A549 treated with ZK216348 at 1 μM for 4 hours (cell line): Measurements from ENCODE around the gene TOMM22. TPM values are rescaled to one million over a fixed set of nuclear protein-coding genes. Genes with fewer than 3 reads are reported as not detected.

Experiments used
- total RNA-seq: library from RNA; stranded (reverse); fragments of 200-300 nt; extraction: Qiagen RNA extraction; gene quantifications from 5 replicates; pipeline ENCODE4 v1.2.3, GENCODE V29; 2022; ENCODE audit warnings: low read depth

The TOMM22 gene
- total RNA-seq, result 70.3 to 83.6 TPM (median 73.2 TPM) in 5 replicates

DNA sequence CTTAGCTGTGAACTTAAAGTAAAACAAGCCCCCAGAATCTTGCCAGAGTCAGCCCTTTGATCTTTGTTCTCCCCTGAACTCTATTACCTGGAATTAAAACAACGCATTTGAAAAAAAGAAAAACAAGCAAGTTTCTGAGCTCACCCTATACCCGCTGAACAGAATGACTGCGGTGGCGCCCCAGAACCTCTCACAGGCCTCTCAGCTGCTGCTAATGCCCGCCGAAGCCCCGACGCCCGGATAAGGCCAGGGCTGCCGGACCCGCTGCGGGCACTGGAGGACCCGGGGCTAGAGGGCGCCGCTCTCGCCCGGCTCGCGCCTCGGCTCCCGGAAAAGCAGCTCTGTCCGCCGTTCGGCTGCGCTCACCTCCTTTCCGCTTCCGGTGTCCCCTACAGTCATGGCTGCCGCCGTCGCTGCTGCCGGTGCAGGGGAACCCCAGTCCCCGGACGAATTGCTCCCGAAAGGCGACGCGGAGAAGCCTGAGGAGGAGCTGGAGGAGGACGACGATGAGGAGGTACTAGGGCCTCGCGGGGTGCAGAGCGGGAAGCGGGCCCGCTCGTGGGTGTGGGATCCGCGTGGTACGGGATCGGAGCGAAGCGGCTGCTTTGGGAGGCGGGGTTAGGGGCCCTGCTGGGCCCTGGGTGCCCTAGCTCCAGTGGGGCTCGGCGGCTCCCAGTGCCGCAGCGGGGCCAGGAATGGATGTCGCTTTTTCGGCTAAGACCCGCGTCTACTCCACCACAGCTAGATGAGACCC is at the start of gene TOMM22:
TSS of gene TOMM22 (plus strand) at position 376 of the 754 bp plus-strand sequence. CDS start at position 398, 22 bp downstream.

DNA sequence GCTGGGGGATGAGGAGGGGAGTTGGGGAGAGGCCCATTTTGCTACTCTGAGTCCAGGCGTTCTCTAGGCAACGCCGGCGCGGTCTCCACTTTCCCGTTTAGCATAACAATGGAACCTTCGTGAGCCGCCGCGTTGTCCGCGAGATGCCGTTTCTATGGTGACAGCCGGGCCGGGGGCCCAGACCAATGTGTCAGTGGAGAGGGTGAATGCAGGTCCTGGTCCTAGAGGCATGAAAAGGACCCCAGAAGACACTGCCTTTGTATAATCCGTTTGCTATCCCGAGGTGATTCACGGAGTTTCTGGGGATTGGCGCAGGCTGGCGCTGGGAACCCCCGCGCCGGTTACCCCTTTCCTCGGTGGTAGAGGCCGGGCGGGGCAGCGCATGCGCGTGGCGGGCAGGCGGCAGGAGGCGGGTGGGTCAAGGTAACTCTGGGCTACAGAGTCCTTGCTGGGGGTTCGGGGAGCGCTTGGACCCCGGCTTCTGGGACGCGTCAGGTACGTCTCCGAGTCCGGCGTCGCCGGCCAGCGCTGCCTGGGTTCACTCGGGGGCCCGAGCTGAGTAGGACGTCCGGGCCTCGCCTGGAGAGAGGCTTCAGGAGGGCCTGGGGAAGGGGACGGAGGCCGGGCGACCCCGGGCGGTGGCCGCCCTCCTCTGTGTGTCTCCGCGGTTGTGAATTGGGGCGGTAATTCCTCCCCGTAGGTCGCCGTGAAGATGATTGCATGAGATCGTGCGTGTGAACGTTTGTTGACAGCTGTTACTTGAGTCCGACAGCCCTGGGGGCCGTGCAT is 25.3 kb upstream of the TOMM22 start, which contains the start of the genes CBY1 and FAM227A:
TSS of gene CBY1 (plus strand) at position 383 of the 789 bp plus-strand sequence. CDS start 11,417 bp downstream, outside the sequence.
TSS of gene FAM227A (minus strand) at position 137 of the 789 bp plus-strand sequence. CDS start 6,224 bp downstream, outside the sequence.

DNA sequence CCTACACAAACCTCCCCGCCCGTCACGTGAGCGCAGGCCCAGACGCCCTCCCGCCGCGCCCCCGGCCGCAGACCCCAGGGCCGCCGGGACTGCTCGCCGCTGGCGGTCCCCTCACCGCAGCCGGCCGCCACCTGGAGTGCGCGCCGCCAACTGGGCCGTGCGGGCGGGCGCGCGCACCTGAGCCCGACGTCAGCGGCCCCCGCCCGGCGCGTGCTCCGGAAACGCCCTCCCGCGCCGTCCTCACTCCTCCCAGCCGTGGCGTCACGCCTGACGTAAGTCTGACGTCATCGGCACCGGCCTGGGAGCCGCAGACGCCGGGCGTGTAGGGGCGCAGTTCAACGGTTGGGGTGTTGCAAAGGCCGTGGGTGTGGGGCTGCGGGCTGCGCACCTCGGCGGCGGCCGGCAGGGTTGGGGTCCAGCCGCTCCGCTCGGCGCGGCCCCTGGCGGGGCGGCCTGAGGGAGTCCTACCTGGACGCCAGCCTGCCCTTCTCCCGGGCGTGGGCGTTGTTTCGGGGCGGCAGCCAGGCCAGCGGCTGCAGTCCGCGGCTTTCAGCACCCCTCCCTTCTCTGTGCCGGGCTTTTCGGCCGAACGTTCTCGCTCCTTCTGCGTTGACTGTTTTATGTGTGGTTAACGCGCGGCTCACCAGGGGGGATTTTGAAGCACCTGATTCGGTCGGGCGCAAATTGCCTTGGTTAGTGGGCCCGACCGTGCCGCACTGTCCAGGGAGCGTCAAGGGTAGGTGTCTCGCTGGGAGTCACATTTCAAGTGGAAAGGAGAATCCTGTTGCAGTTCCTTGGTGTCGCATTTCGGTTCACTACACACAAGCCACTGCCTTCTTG is 19.3 kb downstream of the TOMM22 start, which contains the start of gene JOSD1:
TSS of gene JOSD1 (minus strand) at position 155 of the 840 bp plus-strand sequence. CDS start 956 bp downstream, outside the sequence.

DNA sequence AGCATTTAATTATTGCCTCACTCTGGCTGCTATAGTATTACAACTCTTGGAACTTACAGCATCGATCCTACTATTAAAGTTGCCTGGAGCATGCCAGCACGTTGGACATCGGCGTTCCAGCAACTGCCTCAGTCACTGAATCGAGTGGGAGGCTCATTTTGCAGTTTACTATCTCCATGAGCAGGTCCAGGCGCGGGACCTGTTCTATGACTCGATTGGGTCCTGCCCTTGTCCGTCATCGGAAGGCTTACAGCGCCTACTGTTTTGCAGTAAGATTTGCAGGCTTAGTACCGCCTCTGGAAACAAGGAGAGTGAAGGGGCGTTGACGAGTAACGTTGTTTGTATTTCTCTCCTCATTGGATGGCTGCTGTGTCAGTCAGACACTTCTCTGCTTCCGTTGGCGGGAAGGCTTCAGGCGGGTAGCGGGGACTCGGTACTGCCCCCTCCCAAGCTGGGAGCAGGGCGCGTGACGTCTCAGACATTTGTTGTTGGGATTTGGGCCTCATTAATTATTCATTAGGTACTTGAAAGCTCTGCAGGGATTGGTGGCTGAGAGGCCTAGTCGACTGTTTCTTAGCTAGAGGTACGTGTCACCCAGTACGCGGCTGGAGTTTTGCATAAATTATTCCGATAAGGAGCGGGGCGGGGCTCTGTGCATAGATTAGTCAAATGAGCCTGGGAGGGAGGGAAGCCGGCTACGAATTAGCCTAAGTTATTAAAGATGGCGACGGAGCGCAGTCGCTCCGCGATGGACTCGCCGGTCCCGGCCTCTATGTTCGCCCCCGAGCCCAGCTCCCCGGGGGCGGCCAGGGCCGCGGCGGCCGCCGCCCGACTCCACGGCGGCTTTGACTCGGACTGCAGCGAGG is 23.7 kb downstream of the TOMM22 start, which contains the start of gene GTPBP1:
TSS of gene GTPBP1 (plus strand) at position 710 of the 866 bp plus-strand sequence. CDS start at position 722, 12 bp downstream.

Other genes with a start within 250 kb of the TOMM22 start
- 0.11 to 0.24 TPM (median 0.19 TPM) in 5 replicates for gene KCNJ4, start 226.8 kb upstream of the TOMM22 start, total RNA-seq
- 15.5 to 23.2 TPM (median 18.7 TPM) in 5 replicates for gene KDELR3, start 213.9 kb upstream of the TOMM22 start, total RNA-seq
- gene DDX17, start 175.6 kb upstream of the TOMM22 start, total RNA-seq, result 86.7 to 106 TPM (median 94.2 TPM) in 5 replicates
- 2.4 to 5.4 TPM (median 3.3 TPM) in 5 replicates for gene DMC1, start 111.8 kb upstream of the TOMM22 start, total RNA-seq
- gene FAM227A, start 25.6 kb upstream of the TOMM22 start, total RNA-seq, result 0.68 to 1.1 TPM (median 0.95 TPM) in 5 replicates
- gene CBY1, start 25.3 kb upstream of the TOMM22 start, total RNA-seq, result 13.4 to 16.4 TPM (median 15.6 TPM) in 5 replicates
- 27.4 to 34.4 TPM (median 32.0 TPM) in 5 replicates for gene JOSD1, start 19.0 kb downstream of the TOMM22 start, total RNA-seq
- gene GTPBP1, start 24.0 kb downstream of the TOMM22 start, total RNA-seq, result 5.4 to 11.2 TPM (median 10.0 TPM) in 5 replicates
- gene SUN2, start 74.0 kb downstream of the TOMM22 start, total RNA-seq, result 17.8 to 40.7 TPM (median 36.7 TPM) in 5 replicates
- 7.4 to 11.9 TPM (median 11.4 TPM) in 5 replicates for gene DNAL4, start 112.2 kb downstream of the TOMM22 start, total RNA-seq
- gene NPTXR, start 162.1 kb downstream of the TOMM22 start, total RNA-seq, result 8.3 to 15.1 TPM (median 11.2 TPM) in 5 replicates
- gene CBX6, start 190.3 kb downstream of the TOMM22 start, total RNA-seq, result 20.3 to 34.4 TPM (median 30.8 TPM) in 5 replicates